Measurements from ENCODE around the gene ZNF581.

ZNF581 gene

DNA sequence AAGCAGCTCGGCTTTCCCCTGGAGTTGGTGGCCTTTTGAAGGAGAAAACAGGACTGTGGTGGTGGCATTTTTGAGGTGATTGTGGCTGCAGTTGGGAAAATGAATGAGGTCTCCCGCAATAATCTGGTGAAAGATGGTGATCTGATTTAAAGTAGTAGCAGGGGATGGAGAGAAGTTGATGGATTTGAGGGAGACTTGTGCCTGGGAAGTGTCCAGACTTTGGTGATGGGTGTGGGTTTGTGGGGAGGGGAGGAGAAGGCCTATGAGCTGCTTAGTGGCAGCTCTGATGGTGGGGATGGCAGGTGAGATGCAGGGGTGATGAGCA lies 27.6 kb downstream of the ZNF581 start (continued):
- TF ChIP-seq ZBTB17 (tag by site-specific recombination; IDR thresholded peaks at IDR 0.05), result peak; percentile 73
- TF ChIP-seq ZNF324 (tag by site-specific recombination; IDR thresholded peaks at IDR 0.05), result no peak
- no peak for TF ChIP-seq ZNF146 (tag by site-specific recombination; IDR thresholded peaks at IDR 0.05)
- TF ChIP-seq EGR2 (tag by site-specific recombination; IDR thresholded peaks at IDR 0.05; ENCODE audit: low read depth), result no peak
- TF ChIP-seq ZNF311 (tag by site-specific recombination; IDR thresholded peaks at IDR 0.05; ENCODE audit: borderline replicate concordance), result no peak
- 0 out of 2 replicates have a peak, but pooled peaks have one; percentile 2 for TF ChIP-seq ZNF335 (tag by site-specific recombination; conservative IDR thresholded peaks at IDR 0.05)
- TF ChIP-seq, protein P1, sequence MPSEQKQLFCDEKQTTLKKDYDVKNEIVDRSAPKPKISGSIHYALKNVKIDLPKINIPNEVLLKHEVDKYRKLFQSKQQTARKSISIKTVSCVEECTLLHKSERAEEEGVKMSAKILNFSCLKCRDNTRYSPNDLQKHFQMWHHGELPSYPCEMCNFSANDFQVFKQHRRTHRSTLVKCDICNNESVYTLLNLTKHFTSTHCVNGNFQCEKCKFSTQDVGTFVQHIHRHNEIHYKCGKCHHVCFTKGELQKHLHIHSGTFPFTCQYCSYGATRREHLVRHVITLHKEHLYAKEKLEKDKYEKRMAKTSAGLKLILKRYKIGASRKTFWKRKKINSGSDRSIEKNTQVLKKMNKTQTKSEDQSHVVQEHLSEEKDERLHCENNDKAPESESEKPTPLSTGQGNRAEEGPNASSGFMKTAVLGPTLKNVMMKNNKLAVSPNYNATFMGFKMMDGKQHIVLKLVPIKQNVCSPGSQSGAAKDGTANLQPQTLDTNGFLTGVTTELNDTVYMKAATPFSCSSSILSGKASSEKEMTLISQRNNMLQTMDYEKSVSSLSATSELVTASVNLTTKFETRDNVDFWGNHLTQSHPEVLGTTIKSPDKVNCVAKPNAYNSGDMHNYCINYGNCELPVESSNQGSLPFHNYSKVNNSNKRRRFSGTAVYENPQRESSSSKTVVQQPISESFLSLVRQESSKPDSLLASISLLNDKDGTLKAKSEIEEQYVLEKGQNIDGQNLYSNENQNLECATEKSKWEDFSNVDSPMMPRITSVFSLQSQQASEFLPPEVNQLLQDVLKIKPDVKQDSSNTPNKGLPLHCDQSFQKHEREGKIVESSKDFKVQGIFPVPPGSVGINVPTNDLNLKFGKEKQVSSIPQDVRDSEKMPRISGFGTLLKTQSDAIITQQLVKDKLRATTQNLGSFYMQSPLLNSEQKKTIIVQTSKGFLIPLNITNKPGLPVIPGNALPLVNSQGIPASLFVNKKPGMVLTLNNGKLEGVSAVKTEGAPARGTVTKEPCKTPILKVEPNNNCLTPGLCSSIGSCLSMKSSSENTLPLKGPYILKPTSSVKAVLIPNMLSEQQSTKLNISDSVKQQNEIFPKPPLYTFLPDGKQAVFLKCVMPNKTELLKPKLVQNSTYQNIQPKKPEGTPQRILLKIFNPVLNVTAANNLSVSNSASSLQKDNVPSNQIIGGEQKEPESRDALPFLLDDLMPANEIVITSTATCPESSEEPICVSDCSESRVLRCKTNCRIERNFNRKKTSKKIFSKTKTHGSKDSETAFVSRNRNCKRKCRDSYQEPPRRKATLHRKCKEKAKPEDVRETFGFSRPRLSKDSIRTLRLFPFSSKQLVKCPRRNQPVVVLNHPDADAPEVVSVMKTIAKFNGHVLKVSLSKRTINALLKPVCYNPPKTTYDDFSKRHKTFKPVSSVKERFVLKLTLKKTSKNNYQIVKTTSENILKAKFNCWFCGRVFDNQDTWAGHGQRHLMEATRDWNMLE (tag by site-specific recombination; conservative IDR thresholded peaks at IDR 0.05; ENCODE audit: low read depth), result no peak
- TF ChIP-seq ZNF350 (tag by site-specific recombination; IDR thresholded peaks at IDR 0.05), result no peak
- TF ChIP-seq OSR2 (tag by site-specific recombination; IDR thresholded peaks at IDR 0.05), result peak; percentile 58
- no peak for TF ChIP-seq ZNF843 (tag by site-specific recombination; IDR thresholded peaks at IDR 0.05)
- TF ChIP-seq, protein P2, sequence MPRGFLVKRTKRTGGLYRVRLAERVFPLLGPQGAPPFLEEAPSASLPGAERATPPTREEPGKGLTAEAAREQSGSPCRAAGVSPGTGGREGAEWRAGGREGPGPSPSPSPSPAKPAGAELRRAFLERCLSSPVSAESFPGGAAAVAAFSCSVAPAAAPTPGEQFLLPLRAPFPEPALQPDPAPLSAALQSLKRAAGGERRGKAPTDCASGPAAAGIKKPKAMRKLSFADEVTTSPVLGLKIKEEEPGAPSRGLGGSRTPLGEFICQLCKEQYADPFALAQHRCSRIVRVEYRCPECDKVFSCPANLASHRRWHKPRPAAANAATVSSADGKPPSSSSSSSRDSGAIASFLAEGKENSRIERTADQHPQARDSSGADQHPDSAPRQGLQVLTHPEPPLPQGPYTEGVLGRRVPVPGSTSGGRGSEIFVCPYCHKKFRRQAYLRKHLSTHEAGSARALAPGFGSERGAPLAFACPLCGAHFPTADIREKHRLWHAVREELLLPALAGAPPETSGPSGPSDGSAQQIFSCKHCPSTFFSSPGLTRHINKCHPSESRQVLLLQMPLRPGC (tag by site-specific recombination; IDR thresholded peaks at IDR 0.05), result no peak
- TF ChIP-seq GFI1B (tag by site-specific recombination; IDR thresholded peaks at IDR 0.05), result no peak
- TF ChIP-seq, protein P3, sequence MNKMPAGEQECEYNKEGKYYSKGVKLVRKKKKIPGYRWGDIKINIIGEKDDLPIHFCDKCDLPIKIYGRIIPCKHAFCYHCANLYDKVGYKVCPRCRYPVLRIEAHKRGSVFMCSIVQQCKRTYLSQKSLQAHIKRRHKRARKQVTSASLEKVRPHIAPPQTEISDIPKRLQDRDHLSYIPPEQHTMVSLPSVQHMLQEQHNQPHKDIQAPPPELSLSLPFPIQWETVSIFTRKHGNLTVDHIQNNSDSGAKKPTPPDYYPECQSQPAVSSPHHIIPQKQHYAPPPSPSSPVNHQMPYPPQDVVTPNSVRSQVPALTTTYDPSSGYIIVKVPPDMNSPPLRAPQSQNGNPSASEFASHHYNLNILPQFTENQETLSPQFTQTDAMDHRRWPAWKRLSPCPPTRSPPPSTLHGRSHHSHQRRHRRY (tag by site-specific recombination; IDR thresholded peaks at IDR 0.05), result no peak
- TF ChIP-seq IKZF3 (tag by site-specific recombination; IDR thresholded peaks at IDR 0.05), result 0 out of 2 replicates have a peak, but pooled peaks have one; percentile 9
- no peak for TF ChIP-seq ZNF664 (tag by site-specific recombination; IDR thresholded peaks at IDR 0.05)
- TF ChIP-seq SP3 (tag by site-specific recombination; IDR thresholded peaks at IDR 0.05), result no peak
- TF ChIP-seq, protein P4, sequence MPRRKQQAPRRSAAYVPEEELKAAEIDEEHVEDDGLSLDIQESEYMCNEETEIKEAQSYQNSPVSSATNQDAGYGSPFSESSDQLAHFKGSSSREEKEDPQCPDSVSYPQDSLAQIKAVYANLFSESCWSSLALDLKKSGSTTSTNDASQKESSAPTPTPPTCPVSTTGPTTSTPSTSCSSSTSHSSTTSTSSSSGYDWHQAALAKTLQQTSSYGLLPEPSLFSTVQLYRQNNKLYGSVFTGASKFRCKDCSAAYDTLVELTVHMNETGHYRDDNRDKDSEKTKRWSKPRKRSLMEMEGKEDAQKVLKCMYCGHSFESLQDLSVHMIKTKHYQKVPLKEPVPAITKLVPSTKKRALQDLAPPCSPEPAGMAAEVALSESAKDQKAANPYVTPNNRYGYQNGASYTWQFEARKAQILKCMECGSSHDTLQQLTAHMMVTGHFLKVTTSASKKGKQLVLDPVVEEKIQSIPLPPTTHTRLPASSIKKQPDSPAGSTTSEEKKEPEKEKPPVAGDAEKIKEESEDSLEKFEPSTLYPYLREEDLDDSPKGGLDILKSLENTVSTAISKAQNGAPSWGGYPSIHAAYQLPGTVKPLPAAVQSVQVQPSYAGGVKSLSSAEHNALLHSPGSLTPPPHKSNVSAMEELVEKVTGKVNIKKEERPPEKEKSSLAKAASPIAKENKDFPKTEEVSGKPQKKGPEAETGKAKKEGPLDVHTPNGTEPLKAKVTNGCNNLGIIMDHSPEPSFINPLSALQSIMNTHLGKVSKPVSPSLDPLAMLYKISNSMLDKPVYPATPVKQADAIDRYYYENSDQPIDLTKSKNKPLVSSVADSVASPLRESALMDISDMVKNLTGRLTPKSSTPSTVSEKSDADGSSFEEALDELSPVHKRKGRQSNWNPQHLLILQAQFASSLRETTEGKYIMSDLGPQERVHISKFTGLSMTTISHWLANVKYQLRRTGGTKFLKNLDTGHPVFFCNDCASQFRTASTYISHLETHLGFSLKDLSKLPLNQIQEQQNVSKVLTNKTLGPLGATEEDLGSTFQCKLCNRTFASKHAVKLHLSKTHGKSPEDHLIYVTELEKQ (tag by site-specific recombination; IDR thresholded peaks at IDR 0.05; ENCODE audit: borderline replicate concordance), result no peak
- TF ChIP-seq ZNF555 (tag by site-specific recombination; conservative IDR thresholded peaks at IDR 0.05), result no peak
- TF ChIP-seq ZNF785 (tag by site-specific recombination; IDR thresholded peaks at IDR 0.05), result no peak
